KMS-11 (cell line): ENCODE data around the gene PLB1.

Experiments
- H2AFZ ChIP-seq: fragments of 200-600 bp; sonication (generic); 2 replicates; pipeline ENCODE4 v1.6.1; 2016; ENCODE audit warnings: antibody characterized with exemption, mixed run types, low read depth
- H3K27ac ChIP-seq: fragments of 200-600 bp; sonication (generic); 2 replicates; pipeline ENCODE4 v1.6.1; 2016; ENCODE audit warnings: mild to moderate bottlenecking, mixed run types
- H3K27me3 ChIP-seq: fragments of 200-600 bp; sonication (generic); 2 replicates; pipeline ENCODE4 v1.6.1; 2017; ENCODE audit warnings: mild to moderate bottlenecking, low read depth, mixed run types, moderate library complexity; ENCODE audit not compliant: insufficient read depth
- H3K36me3 ChIP-seq: fragments of 200-600 bp; sonication (generic); 2 replicates; pipeline ENCODE4 v1.6.1; 2017; ENCODE audit warnings: mild to moderate bottlenecking, mixed run types; ENCODE audit not compliant: insufficient read depth
- H3K4me1 ChIP-seq: fragments of 200-600 bp; sonication (generic); 2 replicates; pipeline ENCODE4 v1.6.1; 2016; ENCODE audit warnings: mild to moderate bottlenecking, low read depth, mixed run types; ENCODE audit not compliant: poor library complexity, severe bottlenecking
- H3K4me2 ChIP-seq: fragments of 200-600 bp; sonication (generic); 2 replicates; pipeline ENCODE4 v1.7.0; 2016; ENCODE audit warnings: mild to moderate bottlenecking, mixed run types
- H3K4me3 ChIP-seq: fragments of 200-600 bp; sonication (generic); IDR thresholded peaks from 2 replicates; pipeline ENCODE4 v1.6.1; 2017; ENCODE audit warnings: low read depth, low read length, mixed read lengths; ENCODE audit not compliant: insufficient read depth
- H3K79me2 ChIP-seq: fragments of 200-600 bp; sonication (generic); 2 replicates; pipeline ENCODE4 v1.6.1; 2016; ENCODE audit warnings: low read depth, mixed run types; ENCODE audit not compliant: insufficient read depth
- H3K9ac ChIP-seq: fragments of 200-600 bp; sonication (generic); 2 replicates; pipeline ENCODE4 v1.6.1; 2016; ENCODE audit warnings: mild to moderate bottlenecking, mixed run types
- H4K20me1 ChIP-seq: fragments of 200-600 bp; sonication (generic); 2 replicates; pipeline ENCODE4 v1.6.1; 2016; ENCODE audit warnings: mild to moderate bottlenecking, mixed run types; ENCODE audit not compliant: insufficient read depth
- CTCF ChIP-seq: fragments of 200-600 bp; sonication (generic); conservative IDR thresholded peaks from 2 replicates; pipeline ENCODE4 v1.6.1; 2017; ENCODE audit warnings: low read depth, mild to moderate bottlenecking, antibody characterized with exemption, low read length, moderate library complexity, mixed read lengths

Gene PLB1

DNA sequence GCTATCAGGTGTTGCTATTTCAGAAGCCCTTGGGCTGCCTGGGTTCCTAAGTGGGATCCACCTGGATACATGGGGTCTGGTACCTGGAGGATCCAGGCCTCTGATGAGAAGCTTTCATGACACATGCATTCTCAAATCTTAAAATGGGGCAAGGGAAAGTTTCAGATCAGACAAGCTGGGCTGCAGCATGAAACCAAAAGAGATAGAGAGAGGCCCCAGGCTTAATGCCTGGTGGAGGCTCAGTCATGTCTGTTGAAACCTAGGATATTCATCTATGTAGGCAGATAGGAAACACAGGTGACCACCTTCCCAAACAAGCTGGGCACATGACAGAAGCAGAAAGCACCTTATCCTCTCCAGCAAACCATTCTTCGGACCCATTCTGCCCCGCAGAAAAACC lies 18.8 kb upstream of the PLB1 start:
- no peaks in the 10 kb centered on the region for H3K27me3 ChIP-seq
- H2AFZ ChIP-seq: no peak overlapping the region; the same call in 1 of the 2 replicates
- peaks cover 13% of the 10 kb centered on the region for H3K4me1 ChIP-seq
- H3K79me2 ChIP-seq: no peaks in the 10 kb centered on the region
- H3K36me3 ChIP-seq: no peaks in the 10 kb centered on the region
- no peaks in the 10 kb centered on the region for H4K20me1 ChIP-seq
- H3K4me2 ChIP-seq: no peak overlapping the region; the same call in 1 of the 2 replicates
- H3K9ac ChIP-seq: no peak overlapping the region
- TF ChIP-seq CTCF: no peak
- no peak overlapping the region for H3K27ac ChIP-seq
- no peak overlapping the region for H3K4me3 ChIP-seq

DNA sequence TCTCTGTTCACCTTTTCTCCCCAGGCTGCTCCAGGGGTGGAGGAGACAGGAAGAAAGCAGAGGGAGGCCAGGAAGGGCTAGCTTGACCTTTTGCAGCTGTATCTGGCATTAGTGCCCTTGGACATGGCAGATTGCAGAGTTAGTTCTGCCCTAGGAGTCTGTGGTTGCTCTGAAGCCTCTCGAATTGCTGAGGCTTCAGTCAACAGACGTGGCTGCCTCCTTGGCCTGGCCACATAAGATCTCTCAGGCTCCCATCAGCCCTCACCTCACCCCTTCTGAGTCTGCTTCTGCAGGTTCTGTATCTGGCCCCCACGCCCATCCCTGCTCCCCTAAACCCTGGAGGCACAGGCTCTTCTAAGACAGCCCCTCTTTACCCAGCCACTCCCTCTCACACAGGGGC lies 18.2 kb upstream of the PLB1 start:
- Histone ChIP-seq H3K27me3 (no peaks in the 10 kb centered on the region), H4K20me1 (no peaks in the 10 kb centered on the region), H3K27ac (no peak overlapping the region), H3K4me3 (no peak overlapping the region), H3K4me2 (no peak overlapping the region; the same call in 1 of the 2 replicates), H3K9ac (no peak overlapping the region), H3K4me1 (peaks cover 13% of the 10 kb centered on the region), H3K36me3 (no peaks in the 10 kb centered on the region), H3K79me2 (no peaks in the 10 kb centered on the region), H2AFZ (peak overlapping the region; percentile 30; the same call in 1 of the 2 replicates)
- TF ChIP-seq CTCF: no peak

- H2AFZ ChIP-seq: no peak overlapping the region
- no peak overlapping the region for H3K9ac ChIP-seq
- no peaks in the 10 kb centered on the region for H4K20me1 ChIP-seq
- no peak overlapping the region for H3K27ac ChIP-seq
- no peaks in the 10 kb centered on the region for H3K36me3 ChIP-seq
- H3K4me3 ChIP-seq: no peak overlapping the region
- no peak overlapping the region for H3K4me2 ChIP-seq
- H3K27me3 ChIP-seq: no peaks in the 10 kb centered on the region
- peaks cover 21% of the 10 kb centered on the region for H3K4me1 ChIP-seq
- TF ChIP-seq CTCF: no peak
- no peaks in the 10 kb centered on the region for H3K79me2 ChIP-seq
Observed at GRCh38 chr2:28480403-28481049, 15.3 kb upstream of the PLB1 start.

DNA sequence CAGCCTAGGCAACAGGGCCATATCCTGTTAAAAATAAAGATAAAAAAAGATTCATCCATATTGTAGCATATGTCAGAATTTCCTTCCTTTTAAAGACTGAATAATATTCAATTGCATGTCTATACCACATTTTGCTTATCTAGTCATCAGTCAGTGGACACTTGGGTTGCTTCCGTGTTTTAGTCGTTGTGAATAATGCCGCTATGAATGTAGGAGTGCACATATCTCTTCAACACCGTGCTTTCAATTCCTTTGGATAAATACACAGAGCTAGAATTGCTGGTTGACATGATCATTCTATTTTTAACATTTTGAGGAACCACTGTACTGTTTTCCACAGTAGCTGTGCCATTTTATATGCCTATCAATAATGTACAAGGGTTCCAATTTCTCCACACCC lies 14.0 kb upstream of the PLB1 start:
- H3K79me2 ChIP-seq: no peaks in the 10 kb centered on the region
- H4K20me1 ChIP-seq: no peaks in the 10 kb centered on the region
- no peak overlapping the region for H3K4me3 ChIP-seq
- no peaks in the 10 kb centered on the region for H3K36me3 ChIP-seq
- no peaks in the 10 kb centered on the region for H3K27me3 ChIP-seq
- peaks cover 16% of the 10 kb centered on the region for H3K4me1 ChIP-seq
- no peak overlapping the region for H3K4me2 ChIP-seq
- H3K9ac ChIP-seq: no peak overlapping the region
- no peak overlapping the region for H3K27ac ChIP-seq
- no peak for TF ChIP-seq CTCF
- no peak overlapping the region for H2AFZ ChIP-seq
